ENCODE measurements around the gene LY6G6F. TPM values are rescaled to one million over a fixed set of nuclear protein-coding genes. Genes with fewer than 3 reads are reported as not detected.
A peak's percentile ranks its signal among the peaks of the same experiment; 100 is the strongest.
"Not testable (repeated sequence)": the region's sequence is repeated elsewhere in the genome, so short reads cannot be mapped to it uniquely, and the experiment has no call there.

LY6G6F gene
- total and polyA plus RNA-seq, 10 of the 15 experiments (the other 5 are each of a cell fraction or from before 2014, with no cell fraction given) = not detected

DNA sequence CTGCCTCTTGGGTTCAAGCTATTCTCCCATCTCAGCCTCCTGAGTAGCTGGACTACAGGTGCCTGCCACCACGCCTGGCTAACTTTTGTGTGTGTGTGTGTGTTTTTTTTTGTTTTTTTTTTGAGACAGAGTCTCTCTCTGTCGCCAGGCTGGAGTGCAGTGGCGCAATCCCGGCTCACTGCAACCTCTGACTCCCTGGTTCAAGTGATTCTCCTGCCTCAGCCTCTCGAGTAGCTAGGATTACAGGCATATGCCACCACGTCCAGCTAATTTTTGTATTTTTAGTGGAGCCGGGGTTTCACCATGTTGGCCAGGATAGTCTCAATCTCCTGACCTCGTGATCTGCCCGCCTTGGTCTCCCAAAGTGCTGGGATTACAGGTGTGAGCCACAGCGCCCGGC, 2.5 kb downstream of the LY6G6F start:
- H2AFZ ChIP-seq (ENCODE audit: control insufficient read depth, low read depth, low read length); in situ Hi-C loops (cut with MboI); H3K9ac ChIP-seq (ENCODE audit: control insufficient read depth, insufficient read depth, low read length); RAD21 ChIA-PET (ENCODE audit: unreplicated experiment); H3K79me2 ChIP-seq (ENCODE audit: control insufficient read depth, insufficient read depth, low read length); H3K4me2 ChIP-seq (ENCODE audit: control insufficient read depth, insufficient read depth); FAIRE-seq; H4K20me1 ChIP-seq (ENCODE audit: control insufficient read depth, insufficient read depth); H3K27ac ChIP-seq (ENCODE audit: control insufficient read depth, insufficient read depth); ATAC-seq; BruUV-seq (replicated peaks); H3K4me1 ChIP-seq (ENCODE audit: control insufficient read depth, insufficient read depth, low read length); DNase-seq (ENCODE audit: low read depth, low spot score); H3K4me3 ChIP-seq; intact Hi-C loops (cut with micrococcal nuclease; ENCODE audit: unreplicated experiment); H3K27me3 ChIP-seq (replicated peaks in 1 of 2; ENCODE audit: control insufficient read depth in 2 of 2, insufficient read depth in 2 of 2, low read length in 1 of 2); H3K9me3 ChIP-seq (replicated peaks; ENCODE audit: control insufficient read depth, insufficient read depth, low read length); SMC1A ChIA-PET (ENCODE audit: uncharacterized antibody, unreplicated experiment); H3K36me3 ChIP-seq (ENCODE audit: control insufficient read depth in 2 of 2, insufficient read depth in 2 of 2, low read length in 1 of 2): not testable (repeated sequence)
- ChIA-PET POLR2A (interaction anchor here (0.6 kb wide), 2 partner anchors 43 to 175 kb away, joined by 3 read pairs; no protein-coding TSS in a partner anchor), CTCF (interaction anchor here (1.1 kb wide), 1 partner anchor 98 kb away, joined by 3 read pairs; the partner anchor contains the start of gene LSM2)
- WGBS (ENCODE audit: insufficient coverage, insufficient replicate concordance, low lambda C conversion rate, missing lambda C conversion rate) = 43% methylated on average over 11 of the region's 11 CpGs

- ATAC-seq (peak; percentile 20; the same call in 2 of the 3 replicates), DNase-seq (ENCODE audit: low read depth, low spot score) (no peak), FAIRE-seq (no peak)
- Histone ChIP-seq H3K9me3 (replicated peaks; ENCODE audit: control insufficient read depth, insufficient read depth, low read length) (no peaks in the 10 kb centered on the region), H4K20me1 (ENCODE audit: control insufficient read depth, insufficient read depth) (no peaks in the 10 kb centered on the region), H3K4me1 (ENCODE audit: control insufficient read depth, insufficient read depth, low read length) (no peaks in the 10 kb centered on the region), H3K4me3 (no peak overlapping the region), H3K9ac (ENCODE audit: control insufficient read depth, insufficient read depth, low read length) (no peak overlapping the region), H3K36me3 (ENCODE audit: control insufficient read depth in 2 of 2, insufficient read depth in 2 of 2, low read length in 1 of 2) (no peaks in the 10 kb centered on the region), H3K27ac (ENCODE audit: control insufficient read depth, insufficient read depth) (no peak overlapping the region), H3K79me2 (ENCODE audit: control insufficient read depth, insufficient read depth, low read length) (no peaks in the 10 kb centered on the region), H3K27me3 (replicated peaks in 1 of 2; ENCODE audit: control insufficient read depth in 2 of 2, insufficient read depth in 2 of 2, low read length in 1 of 2) (peaks cover 0 to 2% of the 10 kb centered on the region in 2 experiments; a peak in 3 of 4 replicates), H2AFZ (ENCODE audit: control insufficient read depth, low read depth, low read length) (no peak overlapping the region), H3K4me2 (ENCODE audit: control insufficient read depth, insufficient read depth) (no peak overlapping the region)
- CTCF ChIA-PET = interaction anchor here (1.7 to 2.9 kb wide), 2 partner anchors 28 to 59 kb away, joined by 3 to 14 read pairs; no protein-coding TSS in a partner anchor
- in situ Hi-C loops (cut with MboI) (no loop called here), intact Hi-C loops (cut with micrococcal nuclease; ENCODE audit: unreplicated experiment) (no loop called here)
- 20% methylated on average over 5 of the region's 5 CpGs for WGBS (ENCODE audit: insufficient coverage, insufficient replicate concordance, low lambda C conversion rate, missing lambda C conversion rate)
- RAD21 ChIA-PET (ENCODE audit: unreplicated experiment) = no interaction called here
- no TSS peak for BruUV-seq (replicated peaks)
- SMC1A ChIA-PET (ENCODE audit: uncharacterized antibody, unreplicated experiment) = no interaction called here
- POLR2A ChIA-PET = no interaction called here
- TF ChIP-seq RBBP5 (conservative IDR thresholded peaks at IDR 0.05) (no peak), TAF1 (IDR thresholded peaks at IDR 0.05; ENCODE audit: borderline replicate concordance, low read depth, low read length) (no peak), CUX1 (IDR thresholded peaks at IDR 0.05; ENCODE audit: insufficient replicate concordance, low read depth, low read length) (no peak), CBFB (IDR thresholded peaks at IDR 0.05; ENCODE audit: low read depth) (no peak), SRF (IDR thresholded peaks at IDR 0.05; ENCODE audit: low read depth in 2 of 2, low read length in 2 of 2) (no peak), MXI1 (IDR thresholded peaks at IDR 0.05; ENCODE audit: low read depth, low read length) (no peak)
- TF ChIP-seq, protein P1, sequence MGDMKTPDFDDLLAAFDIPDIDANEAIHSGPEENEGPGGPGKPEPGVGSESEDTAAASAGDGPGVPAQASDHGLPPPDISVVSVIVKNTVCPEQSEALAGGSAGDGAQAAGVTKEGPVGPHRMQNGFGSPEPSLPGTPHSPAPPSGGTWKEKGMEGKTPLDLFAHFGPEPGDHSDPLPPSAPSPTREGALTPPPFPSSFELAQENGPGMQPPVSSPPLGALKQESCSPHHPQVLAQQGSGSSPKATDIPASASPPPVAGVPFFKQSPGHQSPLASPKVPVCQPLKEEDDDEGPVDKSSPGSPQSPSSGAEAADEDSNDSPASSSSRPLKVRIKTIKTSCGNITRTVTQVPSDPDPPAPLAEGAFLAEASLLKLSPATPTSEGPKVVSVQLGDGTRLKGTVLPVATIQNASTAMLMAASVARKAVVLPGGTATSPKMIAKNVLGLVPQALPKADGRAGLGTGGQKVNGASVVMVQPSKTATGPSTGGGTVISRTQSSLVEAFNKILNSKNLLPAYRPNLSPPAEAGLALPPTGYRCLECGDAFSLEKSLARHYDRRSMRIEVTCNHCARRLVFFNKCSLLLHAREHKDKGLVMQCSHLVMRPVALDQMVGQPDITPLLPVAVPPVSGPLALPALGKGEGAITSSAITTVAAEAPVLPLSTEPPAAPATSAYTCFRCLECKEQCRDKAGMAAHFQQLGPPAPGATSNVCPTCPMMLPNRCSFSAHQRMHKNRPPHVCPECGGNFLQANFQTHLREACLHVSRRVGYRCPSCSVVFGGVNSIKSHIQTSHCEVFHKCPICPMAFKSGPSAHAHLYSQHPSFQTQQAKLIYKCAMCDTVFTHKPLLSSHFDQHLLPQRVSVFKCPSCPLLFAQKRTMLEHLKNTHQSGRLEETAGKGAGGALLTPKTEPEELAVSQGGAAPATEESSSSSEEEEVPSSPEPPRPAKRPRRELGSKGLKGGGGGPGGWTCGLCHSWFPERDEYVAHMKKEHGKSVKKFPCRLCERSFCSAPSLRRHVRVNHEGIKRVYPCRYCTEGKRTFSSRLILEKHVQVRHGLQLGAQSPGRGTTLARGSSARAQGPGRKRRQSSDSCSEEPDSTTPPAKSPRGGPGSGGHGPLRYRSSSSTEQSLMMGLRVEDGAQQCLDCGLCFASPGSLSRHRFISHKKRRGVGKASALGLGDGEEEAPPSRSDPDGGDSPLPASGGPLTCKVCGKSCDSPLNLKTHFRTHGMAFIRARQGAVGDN (IDR thresholded peaks at IDR 0.05) = no peak
Observed at GRCh38 chr6:31710523-31711219, 4.0 kb downstream of the LY6G6F start.

All from GM12878 (cell line).